ENCODE measurements around the gene VWA2.

- no peak for TF ChIP-seq CTCF (IDR thresholded peaks at IDR 0.05; ENCODE audit: poor library complexity, severe bottlenecking)
- no peak for TF ChIP-seq RAD21 (conservative IDR thresholded peaks at IDR 0.05)
- TF ChIP-seq MXI1 (conservative IDR thresholded peaks at IDR 0.05; ENCODE audit: poor library complexity, severe bottlenecking) = no peak
Measured at GRCh38 chr10:114323023-114323422, 84.0 kb downstream of the VWA2 start.

All from neural cell (in vitro differentiated cells).